DND-41 (cell line): ENCODE measurements around the gene CELSR3.

ENCODE experiments used
- ATAC-seq: fragments of 200-7000 bp; cut with Tn5 transposase; 3 replicates; pipeline ENCODE4 v1.9.1; 2021; ENCODE audit warnings: low read depth; ENCODE audit not compliant: insufficient read depth
- DNase-seq: peaks from one replicate; pipeline ENCODE4 v3.0.0-alpha.2; 2020
- H2AFZ ChIP-seq: 2 replicates; pipeline ENCODE4 v1.6.0; 2012; ENCODE audit warnings: low read depth, low read length
- H3K27ac ChIP-seq: 2 replicates; pipeline ENCODE4 v1.5.1; 2012; ENCODE audit warnings: low read length, inconsistent platforms
- H3K27me3 ChIP-seq: fragments of 200-600 bp; sonication (generic); 2 replicates; pipeline ENCODE4 v1.6.0; 2012; ENCODE audit warnings: low read length, mild to moderate bottlenecking, inconsistent platforms; ENCODE audit not compliant: insufficient read depth, poor library complexity
- H3K36me3 ChIP-seq: 2 replicates; pipeline ENCODE4 v1.5.1; 2012; ENCODE audit warnings: low read length, inconsistent platforms; ENCODE audit not compliant: insufficient read depth
- H3K4me1 ChIP-seq: 2 replicates; pipeline ENCODE4 v1.5.1; 2012; ENCODE audit warnings: mild to moderate bottlenecking, low read length; ENCODE audit not compliant: insufficient read depth
- H3K4me2 ChIP-seq: 2 replicates; pipeline ENCODE4 v1.6.0; 2012; ENCODE audit warnings: mild to moderate bottlenecking, moderate library complexity, low read length, inconsistent platforms; ENCODE audit not compliant: insufficient read depth
- H3K4me3 ChIP-seq, 2 experiments: fragments of 200-600 bp in 1 of 2; shearing (Covaris generic) in 1 of 2; 2 replicates each; pipeline ENCODE4 v1.5.1; 2012 to 2016; ENCODE audit warnings: inconsistent platforms in 2 of 2, low read length in 2 of 2, mild to moderate bottlenecking in 2 of 2, low read depth in 1 of 2, moderate library complexity in 1 of 2
- H3K79me2 ChIP-seq: 2 replicates; pipeline ENCODE4 v1.6.0; 2012; ENCODE audit warnings: low read length, inconsistent platforms; ENCODE audit not compliant: insufficient read depth
- H3K9ac ChIP-seq: 2 replicates; pipeline ENCODE4 v1.6.0; 2012; ENCODE audit warnings: low read depth, mild to moderate bottlenecking, inconsistent platforms, low read length, moderate library complexity
- H3K9me3 ChIP-seq: 2 replicates; pipeline ENCODE4 v1.5.1; 2012; ENCODE audit warnings: low read length, moderate library complexity, mild to moderate bottlenecking, inconsistent platforms; ENCODE audit not compliant: insufficient read depth, severe bottlenecking
- H4K20me1 ChIP-seq: 2 replicates; pipeline ENCODE4 v1.6.0; 2012; ENCODE audit warnings: low read length; ENCODE audit not compliant: insufficient read depth
- CTCF ChIP-seq: IDR thresholded peaks from 2 replicates; pipeline ENCODE4 v1.5.1; 2012; ENCODE audit warnings: borderline replicate concordance, low read length, moderate library complexity, mild to moderate bottlenecking; ENCODE audit not compliant: poor library complexity, severe bottlenecking; ENCODE audit errors: extremely low read depth
- EZH2 ChIP-seq: IDR thresholded peaks from 3 replicates; pipeline ENCODE4 v1.6.1; 2012; ENCODE audit warnings: borderline replicate concordance, low read depth, mild to moderate bottlenecking, moderate library complexity, low read length, inconsistent platforms; ENCODE audit not compliant: severe bottlenecking

CELSR3 gene

GRCh38 chr3:48598323-48599076 lies 64.2 kb downstream of the CELSR3 start:
- H3K9me3 ChIP-seq, result no peaks in the 10 kb centered on the region
- H2AFZ ChIP-seq, result no peak overlapping the region
- peaks cover 57% of the 10 kb centered on the region for H3K36me3 ChIP-seq
- H3K79me2 ChIP-seq, result no peaks in the 10 kb centered on the region
- DNase-seq, result no peak
- TF ChIP-seq EZH2, result no peak
- no peaks in the 10 kb centered on the region for H3K27me3 ChIP-seq
- no peak overlapping the region for H3K4me3 ChIP-seq
- no peak overlapping the region for H3K27ac ChIP-seq
- no peak overlapping the region for H3K9ac ChIP-seq
- H3K4me1 ChIP-seq, result no peaks in the 10 kb centered on the region
- H3K4me2 ChIP-seq, result no peak overlapping the region
- H4K20me1 ChIP-seq, result peaks cover 20% of the 10 kb centered on the region
- ATAC-seq, result no peak

DNA sequence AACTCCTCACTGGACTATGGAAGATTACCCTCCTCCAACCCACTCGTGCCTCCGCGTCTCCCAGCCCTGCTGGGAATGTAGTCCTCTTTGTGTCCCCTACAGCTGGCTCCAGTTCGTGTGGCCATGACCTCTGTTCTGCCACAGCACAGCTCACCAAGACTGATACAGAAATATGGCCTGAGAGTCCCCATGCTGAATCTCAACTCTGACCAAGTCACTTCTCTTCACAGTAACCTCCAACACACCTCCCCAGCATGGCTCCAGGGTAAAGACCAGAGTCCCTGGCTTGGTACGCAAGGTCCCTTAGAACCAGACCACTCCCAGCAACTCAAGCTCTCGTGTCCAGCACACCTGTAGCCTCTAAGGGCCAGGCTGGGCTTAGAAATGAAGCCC lies 65.3 kb downstream of the CELSR3 start:
- Histone ChIP-seq H2AFZ (no peak overlapping the region), H3K27me3 (no peaks in the 10 kb centered on the region), H3K4me1 (no peaks in the 10 kb centered on the region), H3K36me3 (peaks cover 46% of the 10 kb centered on the region), H3K4me2 (no peak overlapping the region), H3K9ac (no peak overlapping the region), H3K27ac (no peak overlapping the region), H3K79me2 (no peaks in the 10 kb centered on the region), H3K9me3 (no peaks in the 10 kb centered on the region), H3K4me3 (no peak overlapping the region), H4K20me1 (peaks cover 20% of the 10 kb centered on the region)
- DNase-seq (no peak), ATAC-seq (0 out of 3 replicates have a peak, but pooled peaks have one; percentile 10)
- TF ChIP-seq CTCF (no peak), EZH2 (no peak)

DNA sequence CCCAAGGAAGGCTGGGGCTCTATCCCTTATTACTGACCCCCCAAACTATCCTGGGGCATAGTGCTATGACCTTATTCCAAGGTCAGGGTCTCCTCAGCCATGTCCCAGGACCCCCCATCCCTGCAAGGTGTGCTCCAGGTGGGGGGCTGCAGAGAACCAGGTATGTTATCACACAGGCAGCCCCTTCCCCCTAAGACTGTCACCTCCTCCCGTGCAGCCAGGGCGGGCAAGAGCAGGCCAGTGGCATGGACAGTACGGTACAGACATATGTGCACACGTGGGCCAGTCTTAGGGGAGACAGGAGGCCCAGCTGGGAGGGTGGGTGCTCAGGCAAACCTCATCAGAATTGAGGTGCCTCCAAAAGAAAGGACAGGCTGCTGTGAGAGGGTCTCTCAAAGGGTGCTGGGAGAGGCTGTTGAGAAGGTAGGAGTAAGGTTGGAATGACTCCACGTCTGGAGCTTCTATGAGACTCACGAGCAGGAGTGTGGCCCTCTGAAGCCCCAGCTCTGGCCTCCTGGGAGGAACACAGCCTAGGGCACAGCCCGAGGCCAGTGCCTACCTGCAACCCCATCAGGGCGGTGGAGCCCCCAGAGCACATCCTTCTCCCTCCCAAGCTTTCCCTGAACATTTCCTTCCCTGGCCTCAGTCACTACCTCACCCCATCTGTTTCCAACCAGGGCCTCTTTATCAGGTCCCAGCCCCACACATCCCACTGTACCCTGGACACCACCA lies 65.8 kb downstream of the CELSR3 start:
- no peaks in the 10 kb centered on the region for H3K79me2 ChIP-seq
- H3K4me2 ChIP-seq, result no peak overlapping the region
- H2AFZ ChIP-seq, result no peak overlapping the region
- H3K9me3 ChIP-seq, result no peaks in the 10 kb centered on the region
- TF ChIP-seq CTCF (no peak), EZH2 (no peak)
- H3K36me3 ChIP-seq, result peaks cover 43% of the 10 kb centered on the region
- peak; percentile 25; the same call in 1 of the 3 replicates for ATAC-seq
- H3K27me3 ChIP-seq, result no peaks in the 10 kb centered on the region
- peaks cover 20% of the 10 kb centered on the region for H4K20me1 ChIP-seq
- H3K27ac ChIP-seq, result no peak overlapping the region
- no peak for DNase-seq
- no peaks in the 10 kb centered on the region for H3K4me1 ChIP-seq
- H3K9ac ChIP-seq, result no peak overlapping the region
- no peak overlapping the region for H3K4me3 ChIP-seq

DNA sequence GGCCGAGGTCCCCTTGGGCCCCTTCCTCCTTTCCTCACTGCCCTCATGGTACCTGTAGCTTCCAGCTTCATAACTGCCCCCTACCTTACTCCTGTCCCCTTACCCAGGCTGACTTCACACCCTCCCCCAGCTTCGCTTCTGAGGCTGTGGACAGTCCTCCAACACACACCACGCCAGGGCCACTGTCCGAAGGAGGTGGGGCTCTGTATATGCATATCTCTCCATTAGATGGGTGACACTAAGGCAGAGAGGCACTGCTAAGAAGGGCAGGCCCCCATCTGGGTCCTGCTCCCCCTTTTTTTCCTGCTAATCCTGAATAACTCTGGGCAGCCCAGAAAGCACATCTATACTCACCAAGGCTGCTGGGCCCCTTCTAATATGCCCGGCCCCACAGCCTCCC lies 66.5 kb downstream of the CELSR3 start:
- Histone ChIP-seq H3K27ac (no peak overlapping the region), H3K27me3 (no peaks in the 10 kb centered on the region), H3K9me3 (no peaks in the 10 kb centered on the region), H2AFZ (no peak overlapping the region), H3K36me3 (peaks cover 36% of the 10 kb centered on the region), H3K9ac (no peak overlapping the region), H3K4me1 (no peaks in the 10 kb centered on the region), H3K79me2 (no peaks in the 10 kb centered on the region), H4K20me1 (peaks cover 16% of the 10 kb centered on the region), H3K4me2 (no peak overlapping the region), H3K4me3 (no peak overlapping the region)
- DNase-seq, result no peak
- ATAC-seq, result no peak
- TF ChIP-seq CTCF (no peak), EZH2 (no peak)
